ENCODE data around the gene SOX14.
A peak's percentile ranks its signal among the peaks of the same experiment; 100 is the strongest.

Gene SOX14

GRCh38 chr3:137764001-137764433 is at the start of gene SOX14:
SOX14 (plus strand) TSS chr3:137764315; CDS start chr3:137764785, 470 bp downstream.
- DNase-seq (ENCODE audit: low spot score) = peak; percentile 63

DNA sequence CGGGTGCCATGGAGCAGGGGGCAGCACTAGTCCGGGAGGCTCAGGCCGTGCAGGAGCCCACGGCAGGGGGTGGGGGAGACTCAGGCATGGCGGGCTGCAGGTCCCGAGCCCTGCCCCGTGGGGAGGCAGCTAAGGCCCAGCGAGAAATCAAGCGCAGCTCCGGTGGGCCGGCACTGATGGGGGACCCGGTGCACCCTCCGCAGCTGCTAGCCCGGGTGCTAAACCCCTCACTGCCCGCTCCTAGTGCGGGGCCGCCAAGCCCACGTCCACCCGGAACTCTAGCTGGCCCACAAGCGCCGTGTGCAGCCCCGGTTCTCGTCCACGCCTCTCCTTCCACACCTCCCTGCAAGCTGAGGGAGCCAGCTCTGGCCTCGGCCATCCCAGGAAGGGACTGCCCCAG is 49.6 kb upstream of the SOX14 start:
- no peak for DNase-seq (ENCODE audit: low spot score)

DNA sequence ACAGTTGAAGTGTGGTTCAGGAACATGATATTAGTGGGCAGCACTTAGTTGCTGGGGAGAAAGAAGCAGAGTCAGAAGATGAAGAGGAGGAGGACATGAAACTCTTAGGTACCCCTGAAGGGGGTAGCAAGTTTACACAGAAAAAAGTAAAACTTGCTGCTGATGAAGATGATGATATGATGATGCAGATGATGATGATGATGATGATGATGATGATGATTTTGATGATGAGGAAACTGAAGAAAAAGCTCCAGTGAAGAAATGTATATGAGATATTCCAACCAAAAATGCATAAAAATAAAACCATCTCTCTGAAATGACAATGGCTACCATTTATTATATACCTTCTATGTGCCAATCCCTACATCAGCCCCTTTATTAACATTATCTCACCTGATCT is 39.9 kb upstream of the SOX14 start:
- DNase-seq (ENCODE audit: low spot score) = no peak

- no peak for DNase-seq (ENCODE audit: low spot score)
Observed at GRCh38 chr3:137737208-137737607, 26.9 kb upstream of the SOX14 start.

GRCh38 chr3:137738710-137739109 is 25.4 kb upstream of the SOX14 start:
- no peak for DNase-seq (ENCODE audit: low spot score)

- DNase-seq (ENCODE audit: low spot score) = no peak
Observed at GRCh38 chr3:137743608-137744007, 20.5 kb upstream of the SOX14 start.

DNA sequence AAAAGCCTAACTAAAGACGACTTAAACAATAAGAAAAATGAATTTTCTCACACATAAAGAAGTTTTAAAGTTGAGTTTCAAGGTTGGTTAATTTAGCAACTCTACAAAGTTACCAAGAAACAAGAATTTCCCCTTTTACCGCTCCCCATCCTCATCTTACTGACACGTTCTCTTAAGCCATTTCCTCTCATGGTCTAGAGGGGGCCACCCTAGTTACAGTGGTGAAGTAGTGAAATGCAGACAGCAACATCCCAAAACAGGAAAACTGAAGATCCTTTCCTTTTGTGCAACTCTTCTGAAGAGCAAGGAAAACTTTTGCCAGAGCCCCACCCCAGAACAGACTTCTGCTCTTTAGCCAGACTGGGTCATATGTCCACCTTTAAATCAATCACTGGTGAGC is 17.3 kb upstream of the SOX14 start:
- no peak for DNase-seq (ENCODE audit: low spot score)

DNA sequence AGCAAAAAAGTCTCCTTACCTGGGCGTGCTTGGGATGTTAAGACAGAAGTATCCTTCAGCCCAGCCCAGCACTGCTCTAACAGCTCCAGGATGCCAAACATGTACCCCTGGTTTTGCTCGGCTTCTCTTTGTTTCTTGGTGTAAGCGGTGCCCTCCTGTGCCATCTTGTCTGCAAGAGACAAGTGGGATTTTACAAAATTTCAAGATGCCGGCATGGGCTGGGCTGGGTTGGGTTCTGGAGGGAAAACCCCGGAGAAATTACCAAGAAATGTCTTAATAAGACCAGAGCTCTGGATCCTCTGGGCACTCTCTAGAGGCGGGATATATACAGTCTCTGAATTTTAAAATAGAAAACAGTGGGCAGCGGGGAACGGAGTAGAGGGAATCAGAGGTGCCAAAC is 4.6 kb upstream of the SOX14 start:
- DNase-seq (ENCODE audit: low spot score) = no peak

GRCh38 chr3:137760341-137761098 is 3.6 kb upstream of the SOX14 start:
- peak; percentile 54 for DNase-seq (ENCODE audit: low spot score)

GRCh38 chr3:137761099-137761562 is 3.0 kb upstream of the SOX14 start:
- DNase-seq (ENCODE audit: low spot score) = peak; percentile 55

DNA sequence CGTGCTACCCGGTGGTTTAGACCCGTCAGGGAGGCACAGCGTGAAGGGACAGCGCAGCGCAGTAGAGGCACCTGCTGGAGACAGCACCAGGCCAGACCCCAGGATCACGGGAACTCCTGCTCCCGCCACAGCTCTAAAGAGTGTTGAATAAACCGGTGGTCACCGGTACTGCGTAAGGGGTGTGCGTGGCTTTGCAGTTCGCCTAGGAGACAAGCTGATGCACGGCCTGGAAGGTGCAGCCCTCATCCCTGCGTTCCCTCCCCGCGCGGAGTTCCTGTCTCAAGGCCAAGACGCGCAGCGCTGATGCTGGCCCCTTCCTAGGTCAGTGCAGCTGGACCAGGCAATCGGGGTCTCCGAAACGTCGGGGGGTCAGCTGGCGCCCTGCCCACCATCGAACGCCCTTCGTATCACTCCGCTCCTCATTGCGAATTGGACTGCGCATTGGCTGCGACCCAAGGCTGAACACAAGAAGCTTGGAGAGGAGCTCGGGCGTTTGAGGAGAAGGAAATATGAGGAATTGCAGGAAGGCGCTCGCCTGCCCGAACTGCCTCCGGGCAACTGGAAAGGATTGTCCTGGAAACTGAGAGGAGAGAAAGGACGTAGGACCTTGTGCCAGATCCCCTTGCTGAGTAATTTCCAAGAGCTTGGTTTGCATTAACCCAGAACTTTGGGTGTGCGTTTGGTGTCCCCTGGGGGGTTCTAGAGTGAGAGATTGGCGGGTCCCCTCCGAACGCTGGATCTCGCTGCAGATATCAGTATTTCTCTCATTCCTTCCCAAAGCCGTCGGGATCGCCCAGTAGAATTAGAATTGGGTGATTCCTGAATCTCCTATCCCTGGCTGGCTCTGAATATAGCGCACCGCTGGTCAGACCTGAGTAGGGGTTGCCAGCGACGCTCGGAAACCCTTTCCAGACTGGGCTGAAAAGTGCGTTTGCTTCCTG is 2.3 kb upstream of the SOX14 start:
- DNase-seq (ENCODE audit: low spot score) = peak; percentile 57

DNA sequence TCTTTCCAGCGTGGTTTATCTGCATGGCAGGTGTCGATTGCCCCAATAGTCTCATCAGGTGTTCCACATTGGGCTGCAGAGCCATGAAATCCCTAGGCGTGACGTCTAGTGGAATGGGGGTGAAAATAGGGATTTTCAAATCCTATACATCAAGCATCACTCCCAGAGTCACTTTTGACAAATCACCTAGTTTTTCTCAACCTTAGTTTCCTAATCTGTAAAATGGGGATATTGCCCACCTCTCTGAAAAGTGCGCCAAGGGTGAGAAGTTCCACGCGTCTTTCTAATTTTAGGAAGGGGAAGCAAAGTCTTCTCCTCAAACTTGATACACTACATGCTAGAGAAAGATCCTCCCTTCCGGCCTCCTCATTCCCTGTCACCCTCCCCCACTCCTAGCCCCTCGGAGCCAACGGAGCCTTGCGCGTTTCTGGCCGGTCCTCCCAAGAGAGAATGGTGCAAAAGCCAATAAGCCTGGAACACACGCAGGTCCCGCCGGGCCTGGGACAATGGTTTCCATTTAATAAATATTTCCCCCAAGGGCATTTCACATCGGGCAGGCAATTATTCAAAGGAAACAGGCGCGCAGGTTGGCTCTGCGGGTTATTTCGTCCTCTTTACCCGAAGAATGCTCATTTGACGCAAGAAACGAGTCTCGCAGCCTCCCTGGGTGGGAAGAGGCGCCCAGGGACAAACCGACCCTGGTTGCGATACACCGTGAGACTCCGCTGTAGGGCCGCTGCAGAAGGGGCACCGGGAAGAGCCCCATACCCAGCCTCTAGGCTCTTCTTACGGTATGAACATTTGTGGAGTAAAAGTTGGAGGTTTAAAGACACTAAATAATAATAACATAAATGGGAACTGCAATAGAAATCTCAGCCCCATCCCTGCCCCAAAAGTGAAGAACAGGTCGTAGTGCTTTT is 1.2 kb upstream of the SOX14 start:
- no peak for DNase-seq (ENCODE audit: low spot score)

GRCh38 chr3:137763594-137763938 is 549 bp upstream of the SOX14 start:
- DNase-seq (ENCODE audit: low spot score) = no peak

DNA sequence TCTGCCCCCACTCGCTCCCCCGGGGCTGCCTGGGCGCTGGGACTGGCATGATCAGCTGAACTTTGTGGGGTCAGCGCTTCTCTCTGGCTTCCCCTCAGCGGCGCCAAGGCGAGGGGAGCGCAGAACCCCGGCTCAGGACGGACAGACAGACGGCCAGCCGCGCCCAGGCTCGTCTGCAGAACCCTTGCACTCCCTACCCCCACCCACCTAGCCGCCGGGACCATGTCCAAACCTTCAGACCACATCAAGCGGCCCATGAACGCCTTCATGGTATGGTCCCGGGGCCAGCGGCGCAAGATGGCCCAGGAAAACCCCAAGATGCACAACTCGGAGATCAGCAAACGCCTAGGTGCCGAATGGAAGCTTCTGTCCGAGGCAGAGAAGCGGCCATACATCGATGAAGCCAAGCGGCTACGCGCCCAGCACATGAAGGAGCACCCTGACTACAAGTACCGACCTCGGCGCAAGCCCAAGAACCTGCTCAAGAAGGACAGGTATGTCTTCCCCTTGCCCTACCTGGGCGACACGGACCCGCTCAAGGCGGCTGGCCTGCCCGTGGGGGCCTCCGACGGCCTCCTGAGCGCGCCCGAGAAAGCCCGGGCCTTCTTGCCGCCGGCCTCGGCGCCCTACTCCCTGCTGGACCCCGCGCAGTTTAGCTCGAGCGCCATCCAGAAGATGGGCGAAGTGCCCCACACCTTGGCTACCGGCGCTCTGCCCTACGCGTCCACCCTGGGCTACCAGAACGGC is 621 bp downstream of the SOX14 start:
- DNase-seq (ENCODE audit: low spot score) = peak; percentile 56

GRCh38 chr3:137765310-137766033 is 1.4 kb downstream of the SOX14 start:
- DNase-seq (ENCODE audit: low spot score) = peak; percentile 59

GRCh38 chr3:137766041-137766875 is 2.1 kb downstream of the SOX14 start:
- peak; percentile 60 for DNase-seq (ENCODE audit: low spot score)

- DNase-seq (ENCODE audit: low spot score) = peak; percentile 57
Observed at GRCh38 chr3:137766876-137767537, 2.9 kb downstream of the SOX14 start.

DNA sequence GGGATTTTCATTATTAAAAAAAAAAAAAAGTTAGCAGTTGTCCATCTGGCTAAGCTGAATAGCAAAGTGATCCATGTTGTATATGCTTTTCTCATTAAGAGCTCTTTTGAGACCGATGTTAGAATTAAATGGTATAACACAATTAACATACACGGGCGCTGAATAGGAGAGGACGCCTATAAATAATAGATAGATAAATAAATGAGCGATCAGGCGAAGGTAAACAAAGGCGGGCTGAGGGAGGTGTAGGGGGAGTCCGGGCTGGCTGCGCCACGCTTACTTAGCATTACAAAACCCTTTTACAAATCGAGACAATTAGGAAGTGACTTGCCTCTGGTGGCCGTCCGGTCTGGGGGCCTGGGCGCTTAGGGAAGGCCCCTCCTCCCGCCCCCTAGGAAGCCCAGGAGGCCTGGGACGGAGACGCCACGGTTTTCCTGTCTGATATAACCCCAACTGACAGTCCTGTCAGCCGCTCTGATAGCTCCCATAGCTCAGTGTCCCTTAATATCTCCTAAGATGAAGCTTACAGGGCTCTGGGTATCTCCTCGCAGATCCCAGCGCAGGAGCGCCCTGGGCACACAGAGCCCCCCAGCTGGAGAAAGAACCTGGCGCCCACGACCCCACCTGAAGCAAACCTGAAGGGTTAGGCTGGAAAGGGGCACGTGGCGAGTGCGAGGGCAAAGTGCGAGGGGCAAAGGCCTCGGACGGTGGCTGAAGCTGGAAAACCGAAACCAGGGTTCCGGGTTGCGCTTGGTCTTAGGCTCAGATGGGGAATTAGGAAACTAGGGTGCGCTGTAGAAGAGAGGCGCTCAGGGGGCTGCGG is 3.6 kb downstream of the SOX14 start:
- peak; percentile 75 for DNase-seq (ENCODE audit: low spot score)

Measured in ecto neural progenitor cell (in vitro differentiated cells).